ENCODE data around the gene ANO8. TPM values are rescaled to one million over a fixed set of nuclear protein-coding genes. Genes with fewer than 3 reads are reported as not detected.
"Not testable (repeated sequence)": the region's sequence is repeated elsewhere in the genome, so short reads cannot be mapped to it uniquely, and the experiment has no call there.

ANO8 gene
- total RNA-seq, 1 donor from 2014 or later, result 8.5 TPM

- no peak for DNase-seq
These were observed 24.6 kb downstream of the ANO8 start for GRCh38 chr19:17309965-17310461.

GRCh38 chr19:17309198-17309964 is 25.3 kb downstream of the ANO8 start, which contains the start of gene DDA1:
TSS of gene DDA1 (plus strand) at chr19:17309563. CDS start at chr19:17309655, 92 bp downstream.
- DNase-seq, result peak; percentile 100

DNA sequence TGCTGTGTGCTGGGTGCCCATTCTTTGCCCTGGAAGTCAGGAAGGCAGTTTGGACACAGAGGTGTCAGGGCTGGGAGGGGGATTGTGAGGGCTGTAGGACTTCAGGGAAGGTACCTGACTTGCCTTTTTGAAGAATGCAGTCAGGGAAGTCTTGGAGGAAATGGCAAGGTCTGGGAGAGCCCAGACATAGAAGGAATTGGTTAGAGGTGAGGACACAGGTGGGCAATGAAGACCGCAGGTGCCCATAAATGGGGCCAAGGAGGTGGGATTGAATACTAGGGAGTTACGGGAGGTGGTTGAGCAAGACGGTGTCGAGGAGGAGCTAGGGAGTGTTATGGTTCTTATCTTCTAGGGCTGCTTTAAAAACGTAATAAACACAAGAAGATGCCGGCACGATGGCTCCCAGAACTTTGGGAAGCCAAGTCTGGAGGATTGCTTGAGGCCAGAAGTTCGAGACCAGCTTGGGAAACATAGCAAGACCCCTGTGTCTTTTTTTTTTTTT is 26.7 kb downstream of the ANO8 start:
- no peak for DNase-seq

GRCh38 chr19:17306285-17306714 is 28.4 kb downstream of the ANO8 start:
- DNase-seq, result no peak

DNA sequence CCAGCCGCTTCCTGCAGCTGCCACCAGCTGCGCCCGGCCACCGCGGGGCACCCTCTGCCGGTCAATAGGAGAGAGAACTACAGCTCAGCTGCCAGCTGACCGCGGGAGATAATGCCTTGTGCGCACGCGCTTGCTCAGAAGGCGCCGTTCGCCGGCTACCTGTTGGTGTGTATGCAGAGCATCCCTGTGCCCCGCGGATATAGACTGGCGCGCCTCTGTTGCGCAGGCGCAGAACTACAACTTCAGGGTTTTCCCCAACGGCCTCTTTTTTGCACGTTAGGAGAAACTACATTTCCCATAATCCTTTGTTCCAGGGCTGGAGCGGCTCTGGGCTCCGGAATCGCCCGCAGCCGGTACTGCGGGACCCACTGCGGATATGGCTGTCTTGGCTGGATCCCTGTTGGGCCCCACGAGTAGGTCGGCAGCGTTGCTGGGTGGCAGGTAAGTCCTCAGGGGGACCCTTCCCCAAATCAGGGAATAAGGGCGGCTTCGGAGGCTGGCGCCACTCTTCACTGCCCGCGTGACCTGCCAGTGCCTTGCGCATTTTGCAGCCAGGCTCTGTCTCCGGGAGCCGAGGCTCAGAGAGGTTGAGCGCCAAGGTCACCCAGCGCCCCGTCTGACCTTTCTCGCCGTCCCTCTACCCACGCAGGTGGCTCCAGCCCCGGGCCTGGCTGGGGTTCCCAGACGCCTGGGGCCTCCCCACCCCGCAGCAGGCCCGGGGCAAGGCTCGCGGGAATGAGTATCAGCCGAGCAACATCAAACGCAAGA is 29.0 kb downstream of the ANO8 start, which contains the start of gene MRPL34:
MRPL34 (plus strand) TSS at position 356 of the 768 bp plus-strand sequence; CDS start at position 377, 21 bp downstream.
- peak; percentile 99 for DNase-seq

GRCh38 chr19:17305216-17305516 is 29.5 kb downstream of the ANO8 start:
- no peak for DNase-seq

GRCh38 chr19:17304386-17305215 is 30.1 kb downstream of the ANO8 start:
- no peak for DNase-seq

- DNase-seq, result no peak
These were observed 30.8 kb downstream of the ANO8 start for GRCh38 chr19:17303940-17304267.

DNA sequence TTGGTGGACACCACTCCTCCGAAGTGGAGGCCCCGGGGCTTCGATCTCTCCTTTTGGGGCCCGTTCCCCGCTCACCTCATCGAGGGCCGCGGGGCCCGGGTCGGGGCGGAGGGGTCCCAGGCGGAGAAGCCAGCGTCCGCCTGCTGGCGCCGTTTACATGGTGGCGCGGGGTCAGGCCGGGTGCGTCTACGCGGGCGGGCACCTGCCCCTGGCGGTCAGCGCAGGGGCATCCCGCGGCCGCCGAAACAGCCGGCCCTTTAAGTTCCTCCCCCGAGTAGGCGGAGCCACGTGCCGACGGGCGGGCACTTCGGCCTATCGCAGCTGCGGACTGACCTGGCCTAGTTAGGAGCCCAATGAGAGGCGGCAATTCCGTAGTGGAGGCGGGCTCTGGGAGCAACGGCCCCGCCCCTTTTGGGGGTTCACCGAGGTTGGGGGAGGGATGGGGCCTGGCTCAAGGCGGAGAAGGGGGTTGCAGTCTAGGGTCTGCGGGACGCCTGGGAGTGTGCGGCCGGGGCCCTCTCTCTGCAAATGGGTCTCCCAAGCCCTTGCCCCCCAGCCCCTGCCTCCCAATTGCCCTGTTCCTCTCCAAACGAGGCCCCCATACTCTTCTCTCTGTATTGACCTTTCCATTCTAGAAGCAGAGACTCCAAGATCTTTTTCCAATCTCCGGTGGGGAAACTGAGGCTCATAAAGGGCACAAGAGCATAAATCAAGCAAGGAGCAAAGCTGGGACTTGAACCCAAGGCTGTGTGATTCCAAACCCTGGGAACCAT is 31.3 kb downstream of the ANO8 start, which contains the start of gene ABHD8:
ABHD8 (minus strand) TSS at position 259 of the 773 bp plus-strand sequence. CDS start 1,809 bp downstream, outside the sequence.
- peak; percentile 98 for DNase-seq

- no peak for DNase-seq
These were observed 32.1 kb downstream of the ANO8 start for GRCh38 chr19:17302391-17303166.

DNA sequence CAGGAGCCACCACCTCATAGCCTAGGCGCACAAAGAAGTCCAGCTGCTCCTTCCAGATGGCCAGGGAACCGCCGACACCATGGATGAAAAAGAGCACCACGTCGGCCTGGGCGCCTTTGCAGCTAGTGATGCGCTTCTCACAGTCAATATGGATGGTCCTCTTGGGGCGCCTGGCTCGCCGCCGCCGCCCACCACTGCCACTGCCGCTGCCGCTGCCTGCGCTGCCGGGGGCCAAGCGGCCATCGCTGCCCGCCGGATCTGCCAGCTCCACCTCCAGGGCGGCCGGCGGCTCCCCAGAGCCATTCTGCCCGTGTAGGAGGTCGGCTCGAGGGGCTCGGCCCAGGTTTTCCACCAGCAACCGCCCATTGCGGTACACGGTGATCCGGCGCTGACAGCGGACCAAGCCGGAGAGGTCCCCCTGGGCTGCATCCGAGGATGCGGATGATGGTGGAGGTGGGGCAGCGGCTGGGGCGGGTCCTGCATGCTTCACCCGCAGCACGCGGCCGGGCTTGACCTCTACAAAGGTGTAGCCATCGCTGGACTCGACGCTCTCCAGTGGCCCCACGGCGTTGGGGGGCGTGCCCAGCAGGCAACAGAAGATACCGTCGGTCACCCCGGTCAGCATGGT is 33.5 kb downstream of the ANO8 start:
- DNase-seq, result no peak

- no peak for DNase-seq
These were observed 37.7 kb downstream of the ANO8 start for GRCh38 chr19:17296976-17297375.

GRCh38 chr19:17296273-17296672 is 38.4 kb downstream of the ANO8 start:
- no peak for DNase-seq

DNA sequence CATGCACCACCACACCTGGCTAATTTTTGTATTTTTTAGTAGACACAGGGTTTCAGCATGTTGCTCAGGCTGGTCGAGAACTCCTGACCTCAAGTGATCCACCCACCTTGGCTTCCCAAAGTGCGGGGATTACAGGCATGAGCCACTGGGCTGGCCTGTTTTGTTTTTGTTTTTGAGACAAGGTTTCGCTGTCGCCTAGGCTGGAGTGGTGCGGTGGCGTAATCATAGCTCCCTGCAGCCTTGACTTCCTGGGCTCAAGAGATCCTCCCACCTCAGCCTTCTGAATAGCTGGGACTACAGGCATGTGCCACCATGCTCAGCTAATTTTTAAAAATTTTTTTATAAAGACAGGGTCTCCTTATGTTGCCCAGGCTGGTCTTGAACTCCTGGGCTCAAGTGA is 39.1 kb downstream of the ANO8 start:
- DNase-seq, result not testable (repeated sequence)

GRCh38 chr19:17294051-17294891 is 40.4 kb downstream of the ANO8 start:
- no peak for DNase-seq

GRCh38 chr19:17293605-17294004 is 41.0 kb downstream of the ANO8 start:
- DNase-seq, result no peak

DNA sequence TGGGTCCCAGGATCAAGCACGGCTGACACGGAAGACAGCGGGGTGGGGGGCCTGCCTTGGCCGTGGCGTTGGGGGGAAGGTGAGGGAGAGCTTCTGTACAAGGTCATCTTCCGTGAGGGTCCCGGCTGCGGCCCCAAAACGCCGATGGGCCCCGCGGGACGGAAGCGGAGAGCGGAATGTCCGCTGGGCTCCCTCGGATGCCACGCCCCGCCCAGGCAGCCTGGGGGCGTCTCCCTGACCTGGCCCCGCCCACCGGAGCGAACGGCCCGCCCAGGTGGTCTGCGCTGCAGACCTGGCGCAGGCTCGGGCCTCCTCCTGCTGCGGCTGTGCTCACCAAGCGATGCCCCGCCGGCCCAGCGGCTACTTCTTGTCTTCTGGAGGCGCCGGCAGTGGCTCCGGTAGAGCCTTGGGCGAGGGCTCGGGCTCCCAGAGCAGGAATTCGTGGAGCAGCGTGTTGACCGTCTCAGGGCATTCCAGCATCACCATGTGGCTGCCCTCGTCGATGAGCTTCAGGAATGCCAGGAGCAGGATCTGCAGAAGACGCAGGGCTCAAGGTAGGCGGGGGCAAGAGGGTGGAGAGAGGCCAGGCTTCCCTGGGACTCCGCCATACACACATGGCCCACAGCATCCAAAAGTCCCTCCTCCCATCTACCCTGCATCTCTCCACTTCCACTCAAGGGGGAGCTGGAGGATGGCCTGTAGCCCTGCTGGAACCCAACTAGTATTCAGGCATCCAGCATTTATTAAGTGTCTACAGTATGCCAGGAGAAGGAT is 42.2 kb downstream of the ANO8 start:
- DNase-seq, result peak; percentile 87

GRCh38 chr19:17289489-17289888 is 45.2 kb downstream of the ANO8 start:
- peak; percentile 59 for DNase-seq
